HPDE6-E6E7 (cell line): ENCODE measurements around the gene L3MBTL4.
"Not testable (repeated sequence)": the region's sequence is repeated elsewhere in the genome, so short reads cannot be mapped to it uniquely, and the experiment has no call there.

Source experiments
- DNase-seq: peaks from one replicate; pipeline ENCODE4 v3.0.0; 2011; ENCODE audit warnings: missing footprints; ENCODE audit errors: extremely low spot score

The L3MBTL4 gene

DNA sequence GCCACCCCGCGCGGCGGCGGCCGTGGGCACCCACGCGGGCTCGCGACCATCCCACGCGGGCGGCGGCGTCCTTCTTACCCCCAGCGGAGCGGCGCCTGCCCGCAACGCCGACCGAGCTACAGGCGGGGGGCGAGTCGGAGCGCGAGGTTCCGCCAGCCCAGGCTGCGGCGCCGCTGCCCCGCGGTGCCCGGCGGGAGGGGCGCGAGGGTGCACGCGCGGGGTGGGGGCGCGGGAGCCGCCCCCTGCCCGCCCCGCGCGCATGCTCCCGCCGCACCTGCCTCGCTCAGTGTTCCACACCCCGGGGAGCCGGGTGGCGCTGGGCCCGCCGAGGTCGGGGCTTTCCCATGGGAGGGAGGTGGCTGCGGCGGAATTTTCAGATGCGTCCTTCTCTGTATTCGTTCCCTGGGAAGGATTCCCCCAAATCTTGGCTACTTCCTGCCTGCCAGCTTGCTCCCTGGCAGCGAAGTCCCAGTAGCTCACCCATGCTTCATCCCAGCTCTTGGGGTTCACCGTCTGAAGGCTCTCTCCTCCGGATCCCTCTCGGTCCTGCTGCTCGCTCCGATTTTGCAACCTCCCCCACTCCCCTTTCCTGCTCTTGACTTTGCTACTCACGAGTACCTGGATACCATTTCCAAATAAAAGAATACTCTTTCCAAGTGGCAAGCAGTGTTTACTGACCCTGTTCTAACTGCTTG lies at the start of gene L3MBTL4:
TSS of gene L3MBTL4 (minus strand) at position 189 of the 695 bp plus-strand sequence. CDS start 103,286 bp downstream, outside the sequence.
- DNase-seq = no peak

DNA sequence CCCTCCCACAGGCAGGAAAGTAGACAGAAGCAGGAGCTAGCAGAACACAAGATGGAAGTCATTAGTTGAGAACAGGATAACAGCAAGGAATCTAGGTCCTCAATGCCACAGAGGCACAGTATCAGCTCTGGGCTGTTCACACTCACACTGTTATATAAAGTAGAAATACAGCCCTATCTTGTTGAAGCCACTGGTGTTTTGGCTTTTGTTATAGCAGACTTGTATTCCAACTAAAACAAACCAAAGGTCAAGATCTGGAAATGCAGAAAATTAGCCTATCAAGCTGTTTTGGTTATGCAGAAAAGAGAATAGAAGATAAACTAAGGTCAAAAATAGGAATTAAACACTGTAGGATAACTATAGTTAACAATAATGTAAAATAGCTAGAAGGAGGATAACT lies 37.5 kb upstream of the L3MBTL4 start:
- DNase-seq = no peak

DNA sequence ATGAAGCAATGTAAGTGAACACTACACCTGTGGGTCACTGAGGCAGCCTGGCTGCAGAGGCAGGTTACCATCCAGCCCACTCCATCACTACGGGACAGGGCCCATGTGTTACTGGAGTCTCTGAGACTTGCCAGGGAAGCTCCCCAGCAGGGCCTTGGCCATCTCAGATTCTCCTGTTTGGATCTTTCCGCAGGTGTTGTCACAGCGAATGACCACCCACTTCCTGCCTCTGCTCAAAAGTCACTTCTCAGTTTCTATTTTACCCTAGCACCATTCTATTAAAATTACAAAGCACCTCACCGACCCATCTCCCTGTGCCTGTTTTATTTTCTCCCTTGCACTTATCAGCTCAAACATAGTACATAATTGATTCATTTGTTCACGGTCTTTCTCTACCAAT lies 34.5 kb upstream of the L3MBTL4 start:
- no peak for DNase-seq

DNA sequence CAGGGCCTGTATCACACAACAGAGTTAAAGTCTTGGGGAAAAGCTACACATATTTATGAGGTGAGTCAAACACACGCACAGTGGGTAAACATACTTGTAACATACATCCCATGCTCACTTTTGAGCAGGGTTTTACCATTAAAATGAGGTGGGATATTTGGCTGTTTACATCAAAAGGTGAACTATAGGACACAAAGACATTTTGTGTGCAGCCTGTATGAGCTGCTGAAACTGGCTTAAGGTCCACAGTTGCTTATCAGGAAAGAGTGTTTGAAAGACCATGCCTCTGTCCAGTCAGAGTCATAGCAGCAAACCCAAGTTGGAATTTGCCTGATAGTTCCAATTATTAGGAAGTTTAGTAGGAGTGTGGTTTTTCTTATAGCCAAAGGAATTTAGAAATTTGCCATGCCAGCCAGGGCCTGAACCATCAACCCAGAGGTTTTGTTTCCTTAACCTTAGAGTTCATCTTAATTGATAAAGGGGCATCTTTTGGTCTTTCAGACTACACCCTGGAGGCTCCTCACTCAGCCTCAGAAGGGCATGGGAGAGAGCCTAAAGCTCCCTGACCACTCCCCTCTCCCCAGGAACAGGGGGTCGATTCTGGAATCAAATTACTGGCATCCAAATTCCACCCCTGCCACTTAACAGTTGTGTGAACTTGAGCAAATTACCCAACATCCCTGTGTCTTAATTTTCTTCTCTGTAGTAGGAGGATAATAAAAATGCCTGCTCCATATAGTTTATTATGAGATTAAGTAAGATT lies 29.9 kb upstream of the L3MBTL4 start:
- DNase-seq = no peak

DNA sequence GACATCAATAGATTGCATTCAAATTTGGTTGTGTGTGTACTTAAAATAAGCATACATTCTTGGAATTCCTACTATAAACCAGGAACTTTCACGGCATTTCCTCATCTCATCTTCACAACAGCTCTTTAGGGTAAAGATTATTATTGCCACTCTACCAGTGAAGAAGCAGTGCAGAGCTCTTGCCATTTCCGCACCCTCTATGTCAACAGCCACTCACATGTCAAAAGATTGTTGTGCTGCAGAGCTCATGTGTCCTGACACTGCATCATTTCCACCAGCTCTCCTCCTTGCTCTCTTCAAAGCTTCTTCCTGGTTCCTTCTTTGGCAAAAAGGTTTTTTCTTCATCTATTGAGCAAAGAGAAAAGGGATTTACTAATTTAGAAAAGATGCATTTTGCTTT lies 26.5 kb upstream of the L3MBTL4 start:
- DNase-seq = no peak

DNA sequence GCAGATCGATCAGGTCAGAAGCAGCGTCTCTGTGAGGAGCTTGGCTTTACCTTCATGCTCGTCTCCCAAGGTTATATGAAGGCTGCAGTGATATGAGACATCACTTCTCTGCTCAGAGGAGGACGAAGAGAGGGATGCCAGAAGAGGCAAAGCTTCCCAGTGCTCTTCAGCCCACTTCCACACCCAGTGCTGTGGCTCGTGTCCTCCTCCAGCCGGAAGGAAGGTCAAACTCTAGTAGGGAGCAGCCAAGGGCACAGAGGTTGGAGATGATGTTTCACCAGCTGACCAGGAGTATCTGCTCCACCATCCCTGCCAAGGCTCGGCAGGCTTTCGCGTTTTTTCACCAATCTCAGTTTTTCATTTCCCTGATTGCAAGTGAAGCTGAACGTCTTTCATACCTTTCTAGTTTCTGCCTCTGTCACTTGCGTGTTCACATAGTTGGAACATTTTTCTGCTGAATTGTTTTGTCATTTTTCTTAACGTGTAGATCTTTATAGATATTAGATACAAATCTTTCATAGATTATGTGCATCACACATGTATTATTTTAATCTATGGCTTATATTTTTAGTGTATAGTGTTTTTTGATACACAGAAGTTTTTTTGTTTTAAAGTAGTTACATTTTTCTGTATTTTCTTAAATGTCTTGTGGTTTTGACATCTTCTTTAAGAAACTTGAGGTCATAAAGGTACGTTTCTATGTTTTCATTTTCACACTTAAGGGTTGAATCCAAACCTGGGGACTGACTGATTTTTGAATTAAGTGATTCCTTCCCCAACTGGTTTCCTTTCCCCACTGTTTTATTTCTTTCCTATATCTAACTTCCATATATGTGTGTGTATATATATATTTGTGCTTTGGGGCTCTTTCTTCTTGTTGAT lies 23.5 kb upstream of the L3MBTL4 start:
- DNase-seq = no peak

DNA sequence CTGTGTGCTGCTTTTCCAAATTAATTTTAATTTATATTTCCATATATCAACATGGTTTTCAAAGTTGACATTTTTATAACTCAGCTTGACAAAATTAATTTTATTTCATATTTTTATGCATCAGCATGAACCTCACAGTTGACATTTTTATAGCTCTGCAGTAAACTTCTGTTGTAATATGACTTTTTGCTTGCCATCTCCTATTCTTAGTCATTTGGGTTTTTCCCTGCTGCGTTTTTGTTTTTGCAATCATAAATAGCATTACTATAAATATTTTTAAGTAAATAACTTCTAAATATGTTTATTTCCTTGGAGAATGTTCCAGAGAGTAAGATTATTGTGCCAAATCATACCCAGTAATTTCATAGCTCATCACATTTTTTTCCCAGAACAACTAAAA lies 21.0 kb upstream of the L3MBTL4 start:
- no peak for DNase-seq

DNA sequence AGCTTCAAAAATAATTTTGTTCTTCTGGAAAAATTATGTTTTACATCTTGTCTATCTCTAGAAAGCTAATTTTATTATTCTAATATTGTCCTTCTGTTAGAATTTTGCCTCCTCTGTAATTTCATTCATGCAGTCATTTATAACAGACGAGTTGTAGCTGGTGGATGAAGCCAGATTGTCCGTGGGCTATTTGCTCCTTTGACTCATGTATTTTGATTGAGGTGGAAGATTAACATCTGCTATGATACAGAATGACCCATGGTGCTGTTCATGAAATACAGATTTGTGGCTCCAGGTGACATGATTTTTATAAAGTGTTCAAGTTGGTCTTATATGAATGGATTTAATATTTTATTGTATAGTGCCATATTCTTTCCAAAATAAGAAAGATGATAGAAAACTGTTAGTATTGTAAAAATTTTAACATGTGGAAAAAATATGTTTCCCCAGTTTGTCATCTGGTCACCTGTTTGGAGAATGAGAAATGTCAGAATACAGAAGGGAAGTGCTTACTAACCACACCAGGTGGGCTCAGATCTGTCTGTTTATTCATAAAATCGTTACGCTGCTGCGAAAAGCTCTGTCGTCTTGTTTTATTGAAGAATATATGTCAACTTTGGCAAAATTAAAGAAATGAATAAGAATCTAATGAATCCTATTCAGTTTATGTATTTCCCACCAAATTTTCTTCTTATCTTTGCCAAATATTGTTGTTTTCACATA lies 20.4 kb upstream of the L3MBTL4 start:
- DNase-seq = no peak

DNA sequence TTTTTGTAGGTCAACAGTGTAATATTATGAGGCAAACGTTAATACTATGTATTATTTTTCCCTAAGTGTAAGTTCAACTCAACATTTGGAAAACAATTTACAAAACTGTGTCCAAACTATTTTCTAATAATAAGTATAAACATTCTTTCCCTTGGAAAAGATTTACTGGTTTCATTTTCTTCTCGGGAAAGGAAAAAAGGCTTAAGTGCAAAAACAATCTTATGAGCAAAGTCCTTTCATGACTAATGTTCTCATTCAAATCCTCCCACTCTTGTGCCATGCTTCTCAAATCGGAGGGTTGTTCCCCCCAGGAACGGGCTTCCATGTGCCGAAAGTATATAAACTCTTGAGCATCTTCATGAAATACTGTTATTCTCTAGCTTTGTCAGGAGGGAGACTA lies 19.8 kb upstream of the L3MBTL4 start:
- no peak for DNase-seq

DNA sequence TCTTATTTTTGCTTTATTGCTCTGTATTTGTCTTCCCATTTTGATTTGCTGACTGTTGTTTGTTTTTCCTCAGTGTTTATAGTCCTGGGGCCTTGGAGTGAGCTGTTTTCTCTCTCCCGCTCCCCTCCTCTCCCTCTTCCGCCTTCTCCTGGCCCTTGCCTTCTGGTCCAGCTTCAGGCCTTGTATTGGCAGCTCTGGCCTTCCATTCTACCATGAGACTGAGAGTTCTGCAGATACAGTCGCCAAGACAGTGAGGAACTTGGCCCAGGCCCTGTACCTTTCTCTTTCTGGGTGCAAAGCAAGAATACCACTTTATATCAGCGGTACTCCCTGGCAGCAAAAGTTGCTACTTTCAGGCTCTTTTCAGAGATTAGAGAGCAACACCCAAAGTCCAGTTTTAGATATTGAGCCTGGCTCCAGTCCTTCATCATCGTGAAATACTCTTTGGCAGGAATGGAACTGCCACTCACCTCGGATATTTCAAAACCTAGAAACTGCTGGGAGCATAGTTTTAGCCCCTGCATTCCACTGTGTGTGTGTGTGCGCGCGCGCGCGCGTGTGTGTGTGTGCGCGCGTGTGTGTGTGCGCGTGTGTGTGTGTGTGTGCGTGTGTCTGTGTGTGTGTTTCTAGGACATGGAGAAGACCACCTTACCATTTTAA lies 17.1 kb upstream of the L3MBTL4 start:
- DNase-seq = no peak

DNA sequence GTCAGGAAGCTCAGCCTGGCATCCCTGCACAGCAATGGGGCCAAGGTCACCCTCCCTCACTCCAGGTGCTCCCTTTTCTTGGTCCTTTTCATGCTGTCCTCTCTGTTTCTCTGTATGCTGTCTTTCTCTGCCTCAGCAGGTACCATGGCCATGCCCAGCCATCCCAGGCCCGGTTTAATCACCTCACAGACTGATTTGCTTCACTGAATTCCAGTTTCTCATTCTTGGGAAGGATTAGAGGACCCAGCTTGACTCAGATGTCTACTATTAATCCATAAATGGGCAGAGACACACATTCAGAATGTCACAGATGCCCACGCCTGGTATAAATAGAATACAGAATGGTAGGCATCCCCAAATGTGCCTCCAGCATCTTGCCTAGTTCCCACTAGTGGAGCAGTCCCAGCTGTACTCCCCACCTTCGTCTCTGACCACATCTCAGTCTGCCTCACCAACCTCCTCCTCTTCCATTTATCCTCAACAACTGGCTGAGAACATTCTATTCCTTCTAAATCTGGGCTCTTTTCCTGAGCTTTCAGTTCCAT lies 14.2 kb upstream of the L3MBTL4 start:
- no peak for DNase-seq

DNA sequence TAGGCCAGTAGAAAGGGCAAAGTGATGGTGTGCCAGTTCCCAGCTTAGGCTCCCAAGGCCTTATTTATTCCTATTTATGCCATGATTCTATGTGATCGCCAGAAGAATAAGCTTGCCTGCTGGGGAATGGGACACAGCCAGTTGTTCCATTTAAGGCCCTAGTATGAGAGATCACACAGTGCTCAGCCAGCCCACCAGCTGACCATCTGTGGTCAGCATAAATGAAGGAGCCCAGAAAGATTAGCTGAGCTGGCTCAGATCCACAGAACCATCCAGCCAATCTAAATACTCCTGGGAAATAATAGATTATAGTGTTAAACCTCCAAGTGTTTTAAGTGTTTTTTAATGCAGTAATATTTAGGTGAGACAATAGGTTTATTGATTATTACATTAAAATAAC lies 12.6 kb upstream of the L3MBTL4 start:
- DNase-seq = no peak

DNA sequence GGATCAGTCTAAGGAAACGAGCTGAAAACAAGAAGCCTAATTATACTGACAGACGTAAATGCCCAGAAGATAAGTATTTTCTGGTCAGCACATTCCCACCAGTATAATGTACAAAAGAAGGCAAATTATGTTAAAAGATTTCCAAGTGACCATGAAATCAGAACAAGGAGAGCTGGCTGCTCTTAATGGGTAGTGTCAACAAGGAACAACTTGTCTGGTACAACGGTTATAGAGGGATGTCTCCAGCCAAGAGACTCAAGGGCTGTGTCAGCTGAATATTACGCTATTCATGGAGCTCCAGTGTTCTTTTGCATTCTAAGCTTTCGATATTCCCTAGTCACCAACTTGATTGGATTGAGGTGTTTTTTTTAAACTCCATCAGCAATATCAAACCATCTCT lies 8.6 kb upstream of the L3MBTL4 start:
- DNase-seq = no peak

DNA sequence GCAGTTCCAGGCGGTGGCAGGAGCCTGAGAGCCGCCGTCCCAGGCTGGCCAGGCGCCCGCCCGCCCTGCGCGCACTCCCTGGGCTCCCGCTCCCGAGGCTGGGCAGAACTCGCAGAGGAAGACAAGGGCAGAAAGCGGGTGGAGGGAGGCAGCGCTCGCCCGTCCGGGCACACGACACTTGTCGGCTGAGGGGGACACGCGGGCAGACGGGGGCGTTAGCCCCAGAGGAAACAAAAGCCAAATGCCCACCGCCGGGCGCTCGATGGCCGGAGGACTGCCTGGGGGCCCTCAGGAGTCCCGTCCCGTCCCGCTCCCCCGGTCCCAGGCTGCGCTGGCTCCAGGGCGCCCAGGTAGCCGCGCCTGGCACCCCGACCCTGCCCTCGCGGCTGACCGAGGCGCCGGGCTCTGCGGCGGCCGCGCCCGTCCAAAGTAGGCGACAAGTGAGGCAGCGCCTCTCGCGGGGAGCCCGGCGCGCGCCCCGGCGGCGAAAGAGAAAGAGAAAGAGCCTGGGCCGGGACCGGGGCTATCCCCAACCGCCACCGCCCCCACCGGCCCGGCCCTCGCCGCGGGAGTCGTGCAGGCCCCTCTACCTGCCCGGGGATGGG lies 491 bp downstream of the L3MBTL4 start:
- no peak for DNase-seq

DNA sequence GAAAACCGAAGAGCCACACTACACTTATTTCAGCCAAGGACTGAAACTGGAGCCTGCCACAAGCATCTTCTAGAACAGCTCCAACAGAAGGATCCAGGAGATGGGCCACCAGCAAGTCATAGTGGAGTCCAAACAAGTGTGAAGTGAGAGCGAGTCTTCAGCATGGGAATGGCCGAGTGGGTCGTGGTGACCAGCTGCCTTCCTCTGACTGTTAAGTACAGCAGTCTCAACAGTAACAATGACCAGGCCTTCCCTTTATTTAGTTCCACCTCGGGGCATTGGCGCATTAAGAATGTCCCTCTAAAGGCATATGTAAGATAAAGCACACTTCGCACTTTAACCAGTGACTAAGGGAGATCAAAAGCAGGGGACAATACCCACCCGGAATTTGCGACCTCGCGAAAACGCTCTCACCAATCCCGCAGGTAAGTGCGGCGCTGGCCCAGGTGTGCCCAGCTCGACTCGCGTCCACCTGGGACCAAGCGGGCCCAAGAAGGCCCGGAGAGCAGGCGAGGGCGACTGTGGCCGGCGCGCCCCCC lies 1.1 kb downstream of the L3MBTL4 start:
- DNase-seq = no peak

DNA sequence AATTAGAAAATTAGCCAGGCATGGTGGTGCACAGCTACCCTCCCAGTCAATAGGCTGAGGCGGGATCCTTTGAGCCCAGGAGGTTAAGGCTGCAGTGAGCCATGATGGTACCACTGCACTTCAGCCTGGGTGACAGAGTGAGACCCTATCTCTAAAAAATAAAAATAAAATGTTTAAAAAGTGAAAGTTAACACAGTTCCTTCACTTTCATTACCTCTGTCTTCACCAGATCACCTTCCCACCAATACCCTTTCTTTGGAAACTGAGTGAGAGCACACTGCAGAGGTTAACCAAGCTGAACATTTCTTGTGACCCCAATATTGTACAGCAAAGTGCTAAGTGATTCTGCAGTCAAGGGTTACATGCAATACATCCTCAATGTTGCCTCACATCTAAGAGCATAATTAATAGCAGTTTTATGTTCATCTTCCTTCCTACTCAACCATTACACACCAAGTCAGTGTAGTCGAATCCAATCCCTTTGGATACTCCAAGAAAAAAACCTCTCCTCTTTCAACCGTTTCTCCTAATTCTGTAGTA lies 1.7 kb downstream of the L3MBTL4 start:
- no peak for DNase-seq

DNA sequence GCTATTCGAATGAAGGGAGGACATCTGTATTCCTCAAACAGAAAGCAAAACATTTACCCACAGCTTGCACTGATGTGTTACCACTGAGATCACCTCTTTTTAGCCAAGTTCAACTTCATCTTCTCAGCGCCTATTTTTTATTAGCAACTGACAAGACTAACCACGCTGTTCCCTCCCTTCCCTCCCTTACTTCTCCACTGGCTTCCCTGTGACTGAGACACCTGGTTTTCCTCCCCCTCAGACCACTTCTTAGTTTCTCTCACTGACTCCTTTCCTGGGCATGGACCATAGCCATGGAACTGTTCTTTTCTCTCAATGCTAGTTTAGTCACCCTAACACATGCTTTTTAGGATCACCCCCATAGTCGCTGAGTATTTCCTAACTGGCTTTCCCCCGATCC lies 3.3 kb downstream of the L3MBTL4 start:
- DNase-seq = no peak

DNA sequence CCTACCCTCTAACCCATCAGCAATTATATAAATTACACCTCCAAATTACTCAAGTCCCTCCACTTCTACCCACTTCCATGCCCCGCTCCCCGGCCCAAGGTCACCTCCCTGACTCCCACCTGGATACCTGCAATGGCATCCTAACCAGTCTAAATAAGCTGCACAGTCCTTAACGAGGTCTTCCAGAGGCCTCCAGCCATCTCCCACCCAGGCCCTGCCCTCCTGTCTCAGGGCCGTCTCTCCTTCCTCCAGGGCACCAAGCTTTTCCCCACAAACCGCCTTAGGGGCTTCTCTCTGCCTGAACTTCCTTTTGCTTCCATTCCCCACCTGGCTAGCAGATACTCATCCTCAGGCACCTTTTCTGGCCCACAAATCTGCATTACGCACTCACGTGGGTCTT lies 4.8 kb downstream of the L3MBTL4 start:
- no peak for DNase-seq

DNA sequence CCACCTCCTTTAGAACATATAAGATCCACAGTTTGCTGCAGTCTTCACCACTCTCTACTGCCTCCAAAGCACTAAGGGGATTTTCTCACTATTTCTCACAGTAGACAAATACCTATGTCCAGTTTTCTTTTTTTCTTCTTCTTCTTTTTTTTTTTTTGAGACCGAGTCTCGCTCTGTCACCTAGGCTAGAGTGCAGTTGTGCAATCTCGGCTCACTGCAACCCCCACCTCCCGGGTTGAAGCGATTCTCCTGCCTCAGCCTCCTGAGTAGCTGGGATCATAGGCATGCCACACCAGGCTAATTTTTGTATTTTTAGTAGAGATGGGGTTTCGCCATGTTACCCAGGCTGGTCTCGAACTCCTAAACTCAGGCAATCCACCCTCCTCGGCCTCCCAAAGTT lies 6.2 kb downstream of the L3MBTL4 start:
- not testable (repeated sequence) for DNase-seq

DNA sequence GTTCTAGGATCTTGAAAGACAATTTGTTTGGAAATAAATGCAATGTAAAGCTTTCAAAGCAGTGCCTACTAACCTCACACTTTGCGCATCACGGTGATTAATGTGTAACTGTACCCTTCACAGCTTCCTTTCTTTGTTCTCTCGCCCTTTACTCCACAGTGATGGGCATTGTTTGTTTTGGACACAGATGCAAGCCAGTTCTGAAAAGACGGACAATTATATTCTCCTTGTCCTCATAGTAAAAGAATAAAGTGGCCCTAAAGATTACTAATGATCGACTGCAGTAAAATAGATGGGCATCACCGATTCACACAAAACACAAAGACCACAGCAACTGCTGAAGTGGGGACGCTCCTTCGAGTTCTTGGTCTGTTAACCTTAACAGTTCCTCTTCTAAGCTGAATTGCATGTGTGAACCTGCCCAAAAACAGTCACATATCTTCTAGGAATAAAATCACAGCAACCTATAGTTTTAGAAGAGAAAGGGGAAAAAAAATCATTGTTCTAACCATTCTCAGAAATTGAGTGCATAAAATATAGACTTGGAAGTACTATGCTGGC lies 7.7 kb downstream of the L3MBTL4 start:
- no peak for DNase-seq
